GM03348 (cell line): ENCODE measurements around the gene SNPH.

ENCODE experiments used
- DNase-seq: peaks from one replicate; pipeline ENCODE4 v3.0.0; 2012; ENCODE audit warnings: low spot score

SNPH gene

DNA sequence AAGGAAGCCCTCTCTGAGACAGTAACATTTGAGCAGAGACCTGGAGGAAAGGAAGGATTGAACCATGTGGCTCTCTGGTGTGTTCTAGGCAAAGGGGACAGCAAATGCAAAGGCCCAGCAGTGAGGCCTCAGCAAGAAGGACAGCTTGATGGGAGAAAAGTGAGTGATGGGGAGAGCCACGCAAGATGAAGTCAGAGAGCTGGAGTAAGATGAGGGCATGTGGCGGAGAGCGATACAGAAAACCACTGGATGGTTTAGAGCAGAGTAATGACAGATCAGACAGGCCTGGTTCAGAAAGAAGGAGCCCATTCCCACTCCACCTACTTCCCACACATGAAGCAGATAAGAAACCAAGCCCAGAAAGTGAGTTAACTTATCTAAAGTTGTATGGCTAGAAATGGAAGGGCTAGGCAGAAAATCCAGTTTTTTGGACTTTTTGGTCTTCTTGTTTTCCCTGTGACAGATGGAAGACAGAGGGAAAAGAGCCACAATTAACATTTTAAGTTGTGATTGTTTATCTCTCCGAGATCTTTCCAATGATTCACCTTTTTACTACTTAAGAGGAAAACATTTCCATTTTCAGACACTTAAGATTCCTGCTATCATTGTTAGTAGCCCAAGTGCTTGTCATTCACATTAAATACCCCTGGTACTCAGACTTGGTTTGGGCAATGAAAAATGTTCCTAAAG, 723 bp upstream of the SNPH start:
- no peak for DNase-seq

DNA sequence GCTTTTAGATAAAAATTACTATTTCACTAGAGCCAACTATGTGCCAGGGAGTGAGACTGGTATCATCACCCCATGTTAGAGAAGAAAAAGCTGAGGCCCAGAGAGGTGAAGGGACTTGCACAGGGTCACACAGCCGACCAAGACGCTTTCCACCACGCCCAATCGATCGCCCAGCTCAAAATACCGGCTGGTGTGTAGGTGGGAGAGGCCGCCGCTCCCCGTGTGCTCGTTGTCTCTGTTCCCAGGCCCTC, 253 bp upstream of the SNPH start:
- DNase-seq, result no peak

DNA sequence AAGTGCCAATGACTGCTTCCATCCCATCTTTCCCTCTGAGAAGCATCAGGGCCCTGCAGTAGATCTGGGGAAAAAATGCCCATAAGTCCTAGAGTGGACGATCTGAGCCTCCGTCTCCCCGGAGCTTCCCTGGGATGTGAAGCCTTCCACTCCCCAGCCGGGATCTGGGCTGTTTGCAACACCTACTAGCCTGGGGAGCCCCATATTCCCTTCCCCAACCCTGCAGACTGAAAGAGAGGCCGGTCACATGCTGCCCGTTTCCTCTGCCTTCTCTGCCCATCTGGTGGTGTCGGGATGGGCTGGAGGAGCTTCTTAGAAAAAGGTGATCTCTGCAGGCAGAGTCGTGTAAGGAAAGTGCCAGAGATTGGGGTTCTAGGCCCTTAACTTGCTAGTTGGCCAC, 1.1 kb downstream of the SNPH start:
- no peak for DNase-seq

DNA sequence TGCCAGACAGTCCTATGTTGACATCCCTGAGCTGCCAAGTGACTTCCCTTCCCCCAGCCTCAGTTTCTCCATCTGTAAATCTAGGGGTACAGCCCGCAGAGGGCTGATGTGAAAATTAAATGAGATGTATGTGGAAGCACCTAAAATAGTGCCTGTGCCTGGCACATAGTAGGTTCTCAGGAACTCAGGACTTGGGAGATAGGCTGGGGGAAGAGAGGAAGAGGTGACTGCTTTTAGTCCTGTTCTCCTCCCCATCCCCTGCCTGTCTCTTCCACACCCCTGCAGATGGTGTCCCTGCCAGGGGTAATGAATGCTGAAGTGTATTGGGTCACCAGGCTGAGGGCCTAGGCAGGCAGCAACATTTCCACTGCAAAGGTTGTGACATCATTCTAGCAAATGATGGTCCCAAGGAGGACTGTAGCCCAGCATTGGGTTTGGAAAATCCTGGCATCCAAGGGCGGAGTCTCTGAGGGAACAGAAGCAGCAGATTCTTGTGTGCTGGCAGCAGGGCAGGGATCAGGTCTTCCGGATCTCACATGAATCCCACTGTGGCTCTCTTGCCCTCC, 1.8 kb downstream of the SNPH start:
- no peak for DNase-seq

DNA sequence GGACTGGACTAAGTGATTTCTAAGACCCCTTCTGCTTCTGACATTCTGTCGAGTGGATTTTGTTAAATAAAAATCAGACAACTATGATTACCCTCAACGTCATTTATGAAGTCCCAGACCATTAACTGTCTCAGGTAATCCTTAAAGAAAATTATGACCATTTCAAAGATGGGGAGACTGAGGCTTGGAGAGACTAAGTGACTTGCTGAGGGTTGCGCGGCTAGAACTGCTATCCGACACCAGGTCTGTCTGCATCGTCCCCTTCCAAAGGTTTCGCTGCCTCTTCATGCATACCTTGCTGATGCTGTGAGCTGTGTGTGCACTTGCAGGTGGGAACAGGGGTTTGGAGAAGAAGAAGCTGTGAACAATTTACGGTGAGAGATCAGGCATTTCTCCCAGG, 3.1 kb downstream of the SNPH start:
- no peak for DNase-seq

- no peak for DNase-seq
Measured at GRCh38 chr20:1269850-1270249, 3.8 kb downstream of the SNPH start.

- DNase-seq, result no peak
Measured at GRCh38 chr20:1272368-1273100, 6.4 kb downstream of the SNPH start.

GRCh38 chr20:1273366-1273765, 7.3 kb downstream of the SNPH start:
- DNase-seq, result no peak

- DNase-seq, result no peak
Measured at GRCh38 chr20:1274485-1275311, 8.6 kb downstream of the SNPH start.

DNA sequence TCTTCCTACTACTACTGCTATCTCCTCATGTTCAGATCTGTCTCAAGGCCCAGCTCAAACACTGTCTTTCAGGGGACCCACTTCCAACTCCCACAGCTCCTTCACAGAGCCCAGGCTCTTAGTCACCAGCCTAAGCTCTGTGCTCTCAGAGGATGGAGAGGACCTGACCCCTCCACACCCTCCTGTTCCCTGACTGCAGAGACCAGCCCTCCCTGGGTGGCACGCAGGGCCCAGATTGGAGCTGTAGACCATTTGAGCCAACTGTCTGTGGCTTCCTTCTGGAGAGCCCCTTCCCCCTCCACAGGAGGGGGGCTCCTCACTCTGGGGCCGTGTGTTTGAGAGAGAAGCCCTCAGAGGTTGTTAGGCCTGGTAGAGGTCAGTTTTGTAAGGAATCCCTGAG, 9.8 kb downstream of the SNPH start:
- no peak for DNase-seq

DNA sequence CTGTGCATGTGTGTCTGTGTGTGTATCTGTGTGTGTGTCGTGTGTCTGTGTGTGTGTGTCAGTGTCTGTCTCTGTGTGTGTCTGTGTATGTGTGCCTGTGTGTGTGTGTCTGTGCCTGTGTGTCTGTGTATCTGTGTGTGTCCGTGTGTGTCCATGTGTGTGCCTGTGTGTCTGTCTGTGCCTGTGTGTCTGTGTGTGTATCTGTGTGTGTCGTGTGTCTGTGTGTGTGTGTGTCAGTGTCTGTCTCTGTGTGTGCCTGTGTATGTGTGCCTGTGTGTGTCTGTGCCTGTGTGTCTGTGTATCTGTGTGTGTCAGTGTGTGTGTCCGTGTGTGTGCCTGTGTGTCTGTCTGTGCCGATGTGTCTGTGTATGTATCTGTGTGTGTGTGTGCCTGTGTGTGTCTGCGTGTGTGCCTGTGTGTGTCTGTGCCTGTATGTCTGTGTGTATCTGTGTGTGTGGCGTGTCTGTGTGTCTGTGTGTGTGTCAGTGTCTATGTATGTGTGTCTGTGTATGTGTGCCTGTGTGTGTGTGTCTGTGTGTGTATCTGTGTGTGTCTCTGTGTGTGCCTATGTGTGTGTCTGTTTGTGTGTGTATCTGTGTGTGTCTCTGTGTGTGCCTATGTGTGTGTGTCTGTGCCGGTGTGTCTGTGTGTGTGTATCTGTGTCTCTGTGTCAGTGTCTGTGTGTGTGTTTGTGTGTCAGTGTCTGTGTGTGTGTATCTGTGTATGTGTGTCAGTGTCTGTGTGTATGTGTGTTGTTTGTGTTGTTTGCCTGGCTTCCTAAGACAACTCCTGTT, 11.6 kb downstream of the SNPH start:
- no peak for DNase-seq

DNA sequence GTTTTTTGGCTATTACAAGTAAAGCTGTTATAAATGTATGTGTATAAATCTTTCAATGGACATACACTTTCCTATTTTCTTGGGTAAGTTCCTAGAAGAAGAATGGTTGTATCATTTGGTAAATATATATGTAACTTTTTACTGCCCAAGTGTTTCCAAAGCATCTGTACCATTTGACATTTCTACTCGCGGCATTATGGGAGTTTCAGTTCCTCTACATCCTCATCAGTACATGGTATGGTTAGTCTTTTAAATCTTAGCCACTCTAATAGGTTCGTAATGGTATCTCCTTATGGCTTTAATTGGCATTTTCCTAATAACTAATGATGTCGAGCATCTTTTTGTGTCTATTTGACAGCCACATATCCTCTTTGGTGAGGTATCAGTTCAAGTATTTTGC, 12.9 kb downstream of the SNPH start:
- DNase-seq, result no peak

- DNase-seq, result no peak
Measured at GRCh38 chr20:1280195-1281102, 14.4 kb downstream of the SNPH start.

DNA sequence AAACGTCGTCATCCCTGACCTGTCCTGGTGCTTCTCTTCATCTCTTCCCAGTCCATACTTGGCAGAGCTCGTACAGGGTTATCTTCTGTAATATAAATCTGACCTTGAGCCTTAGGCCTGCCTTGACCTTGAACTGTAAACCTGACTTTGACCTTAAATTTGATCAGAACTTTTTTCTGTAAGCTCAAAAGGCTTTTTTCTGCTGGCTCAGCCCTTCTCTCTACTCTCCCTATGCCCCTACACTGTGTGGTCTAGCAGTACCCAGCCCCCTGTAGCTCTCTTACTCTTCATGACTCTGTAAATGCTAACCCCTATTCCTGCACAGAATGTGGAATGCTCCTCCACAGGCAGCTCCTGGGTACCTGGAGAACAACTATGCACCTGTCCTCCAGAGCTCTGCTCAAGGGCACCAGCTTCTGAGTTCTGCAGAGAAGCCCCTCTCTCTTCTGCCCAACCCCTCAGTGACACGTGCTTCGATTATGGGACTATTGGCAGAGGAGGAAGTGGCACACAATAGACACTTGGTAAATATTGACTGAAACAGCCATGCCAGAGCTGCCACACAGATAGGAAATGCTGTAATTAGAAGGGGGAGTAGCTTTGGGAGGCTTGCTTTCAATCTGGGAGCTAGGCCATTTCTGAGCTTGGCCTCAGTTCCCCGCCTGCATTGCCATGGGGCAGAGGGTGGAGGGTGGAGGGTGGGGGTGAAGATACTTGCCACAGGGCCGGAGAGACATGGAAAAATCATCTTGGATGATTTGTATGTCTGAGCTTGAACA, 15.4 kb downstream of the SNPH start:
- DNase-seq, result no peak

GRCh38 chr20:1282966-1283365, 16.9 kb downstream of the SNPH start:
- DNase-seq, result no peak

DNA sequence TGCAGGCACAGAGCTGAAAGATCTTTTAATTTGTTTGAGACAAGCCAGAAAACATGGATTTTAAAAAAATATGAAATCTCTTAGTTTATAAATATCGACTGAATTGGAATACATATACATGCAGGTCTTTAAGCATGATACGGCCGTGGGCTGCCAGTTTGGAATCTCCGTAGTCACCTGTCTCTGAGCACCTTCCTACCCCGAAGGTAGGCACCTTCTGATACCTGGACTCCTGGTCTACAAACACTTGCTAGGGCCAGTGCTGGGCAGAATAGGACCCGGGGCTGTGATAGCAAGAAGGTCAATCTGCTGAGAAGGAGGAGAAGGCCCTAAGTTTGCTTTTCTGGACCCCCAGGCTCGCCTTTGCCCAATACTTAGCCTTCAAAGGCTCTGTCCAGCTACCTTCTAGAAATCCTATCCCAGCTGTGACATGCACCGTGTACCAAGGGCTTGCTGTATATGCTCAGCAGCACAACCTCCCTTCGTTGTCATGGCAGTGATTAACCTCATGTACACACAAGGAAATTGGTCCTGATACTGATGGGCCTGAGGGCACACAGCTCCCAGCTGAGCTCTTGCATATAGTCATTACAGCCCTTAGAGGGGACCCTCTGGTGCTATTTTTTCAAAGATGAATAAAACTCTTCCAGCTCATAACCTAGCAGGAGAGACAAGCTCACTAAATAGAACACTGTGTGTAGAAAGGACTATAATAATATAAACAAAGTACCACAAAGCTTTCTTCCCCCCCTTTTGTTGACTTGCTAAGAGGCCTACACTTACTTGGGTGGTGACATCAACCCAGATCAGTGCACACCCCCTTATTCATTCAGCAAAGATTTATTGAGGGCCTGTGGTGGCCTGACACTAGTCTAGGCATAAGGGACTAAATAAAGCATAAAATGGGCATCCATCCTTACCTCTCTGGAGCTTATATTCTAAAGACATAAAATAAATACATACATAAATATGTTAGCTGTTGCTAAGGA, 17.7 kb downstream of the SNPH start:
- no peak for DNase-seq

GRCh38 chr20:1286267-1287024, 20.4 kb downstream of the SNPH start:
- DNase-seq, result no peak

DNA sequence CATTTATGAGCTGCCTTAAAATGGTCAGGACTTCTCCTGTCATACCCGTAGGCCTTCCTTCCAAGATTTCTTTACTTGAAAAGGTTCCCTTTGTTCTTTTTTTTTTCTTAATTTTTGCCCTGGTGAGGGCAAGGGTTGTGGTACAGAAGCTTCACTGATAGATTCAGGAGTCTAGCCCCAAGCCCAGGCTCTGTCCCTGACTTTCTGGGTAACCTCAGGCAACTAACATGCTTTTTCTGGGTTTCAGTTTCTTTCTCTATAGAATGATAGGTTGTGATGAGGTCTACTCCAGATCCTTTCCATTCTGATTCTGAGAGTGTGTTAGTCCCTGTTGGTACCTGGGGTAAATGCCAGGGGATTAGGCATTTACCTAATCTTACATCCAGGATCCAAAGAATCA, 21.2 kb downstream of the SNPH start:
- no peak for DNase-seq
